Measurements from ENCODE around the gene EFHC2. TPM values are rescaled to one million over a fixed set of nuclear protein-coding genes. Genes with fewer than 3 reads are reported as not detected.

Gene EFHC2
- total RNA-seq, 4 donors from 2014 or later, result 4.7 to 8.6 (median 5.9) TPM

- H3K9me3 ChIP-seq, result no peaks in the 10 kb centered on the region
- H3K27me3 ChIP-seq, result no peaks in the 10 kb centered on the region
- H3K27ac ChIP-seq, result no peak overlapping the region
- no peak overlapping the region for H3K4me3 ChIP-seq (replicated peaks in 1 of 3)
- intact Hi-C loops (cut with DNase I), result no loop called here
- H3K4me1 ChIP-seq, result no peaks in the 10 kb centered on the region
- WGBS, 2 donors, result 83 to 89% methylated on average over 2 of the region's 2 CpGs
- DNase-seq, result no peak
- H3K36me3 ChIP-seq, result no peaks in the 10 kb centered on the region
- TF ChIP-seq POLR2A (IDR thresholded peaks at IDR 0.05) (no peak), CTCF (IDR thresholded peaks at IDR 0.05) (no peak)
Observed at GRCh38 chrX:44183329-44183728, 160.1 kb downstream of the EFHC2 start.

- H3K27ac ChIP-seq, result no peak overlapping the region
- H3K27me3 ChIP-seq, result no peaks in the 10 kb centered on the region
- no peaks in the 10 kb centered on the region for H3K36me3 ChIP-seq
- 95 to 98% methylated on average over 6 of the region's 6 CpGs for WGBS, 2 donors
- H3K9me3 ChIP-seq, result no peaks in the 10 kb centered on the region
- H3K4me3 ChIP-seq (replicated peaks in 1 of 3), result no peak overlapping the region
- no peak for DNase-seq
- no peaks in the 10 kb centered on the region for H3K4me1 ChIP-seq
- TF ChIP-seq POLR2A (IDR thresholded peaks at IDR 0.05) (no peak), CTCF (IDR thresholded peaks at IDR 0.05) (no peak)
- intact Hi-C loops (cut with DNase I), result no loop called here
Observed at GRCh38 chrX:44178274-44179053, 165.0 kb downstream of the EFHC2 start.

GRCh38 chrX:44175455-44175854 lies 168.0 kb downstream of the EFHC2 start:
- Histone ChIP-seq H3K4me1 (no peaks in the 10 kb centered on the region), H3K4me3 (replicated peaks in 1 of 3) (no peak overlapping the region), H3K27me3 (no peaks in the 10 kb centered on the region), H3K9me3 (no peaks in the 10 kb centered on the region), H3K36me3 (no peaks in the 10 kb centered on the region), H3K27ac (no peak overlapping the region)
- intact Hi-C loops (cut with DNase I), result no loop called here
- TF ChIP-seq CTCF (IDR thresholded peaks at IDR 0.05) (no peak), POLR2A (IDR thresholded peaks at IDR 0.05) (no peak)
- DNase-seq, result no peak
- 92 to 97% methylated on average over 2 of the region's 2 CpGs for WGBS, 2 donors

- no peaks in the 10 kb centered on the region for H3K9me3 ChIP-seq
- TF ChIP-seq CTCF (IDR thresholded peaks at IDR 0.05) (no peak), POLR2A (IDR thresholded peaks at IDR 0.05) (no peak)
- H3K4me3 ChIP-seq (replicated peaks in 1 of 3), result no peak overlapping the region
- intact Hi-C loops (cut with DNase I), result no loop called here
- no peak for DNase-seq
- H3K36me3 ChIP-seq, result no peaks in the 10 kb centered on the region
- 95% methylated on average over 3 of the region's 3 CpGs for WGBS, 2 donors
- no peaks in the 10 kb centered on the region for H3K27me3 ChIP-seq
- H3K27ac ChIP-seq, result no peak overlapping the region
- H3K4me1 ChIP-seq, result no peaks in the 10 kb centered on the region
Observed at GRCh38 chrX:44174061-44174460, 169.4 kb downstream of the EFHC2 start.

GRCh38 chrX:44173219-44173618 lies 170.3 kb downstream of the EFHC2 start:
- H3K4me3 ChIP-seq (replicated peaks in 1 of 3), result no peak overlapping the region
- H3K36me3 ChIP-seq, result no peaks in the 10 kb centered on the region
- TF ChIP-seq CTCF (IDR thresholded peaks at IDR 0.05) (no peak), POLR2A (IDR thresholded peaks at IDR 0.05) (no peak)
- no peaks in the 10 kb centered on the region for H3K4me1 ChIP-seq
- no peak for DNase-seq
- no peaks in the 10 kb centered on the region for H3K9me3 ChIP-seq
- no peak overlapping the region for H3K27ac ChIP-seq
- WGBS, 2 donors, result 51 to 64% methylated on average over 3 of the region's 3 CpGs
- H3K27me3 ChIP-seq, result no peaks in the 10 kb centered on the region
- intact Hi-C loops (cut with DNase I), result no loop called here

Data from thyroid gland (tissue), 4 donors.